ENCODE results near the gene TANGO6.
"Not testable (repeated sequence)": the region's sequence is repeated elsewhere in the genome, so short reads cannot be mapped to it uniquely, and the experiment has no call there.

Gene TANGO6

GRCh38 chr16:69116256-69116875 is 273.0 kb downstream of the TANGO6 start:
- DNase-seq (ENCODE audit: insufficient read length): no peak
- FAIRE-seq: no peak
- TF ChIP-seq TAF1 (IDR thresholded peaks at IDR 0.05; ENCODE audit: borderline replicate concordance, low read depth, low read length) (no peak), POLR2AphosphoS5 (IDR thresholded peaks at IDR 0.05; ENCODE audit: low read depth, low read length) (no peak), POLR2A (IDR thresholded peaks at IDR 0.05; ENCODE audit: low read depth, low read length) (no peak)

- DNase-seq (ENCODE audit: insufficient read length): no peak
- no peak for FAIRE-seq
- TF ChIP-seq POLR2A (IDR thresholded peaks at IDR 0.05; ENCODE audit: low read depth, low read length): no peak
Measured at GRCh38 chr16:69116906-69117305, 273.6 kb downstream of the TANGO6 start.

GRCh38 chr16:69118468-69118867 is 275.1 kb downstream of the TANGO6 start:
- TF ChIP-seq TAF1 (IDR thresholded peaks at IDR 0.05; ENCODE audit: borderline replicate concordance, low read depth, low read length): no peak
- no peak for TF ChIP-seq POLR2A (IDR thresholded peaks at IDR 0.05; ENCODE audit: low read depth, low read length)
- TF ChIP-seq POLR2AphosphoS5 (IDR thresholded peaks at IDR 0.05; ENCODE audit: low read depth, low read length): no peak
- DNase-seq (ENCODE audit: insufficient read length) (no peak), FAIRE-seq (no peak)

DNA sequence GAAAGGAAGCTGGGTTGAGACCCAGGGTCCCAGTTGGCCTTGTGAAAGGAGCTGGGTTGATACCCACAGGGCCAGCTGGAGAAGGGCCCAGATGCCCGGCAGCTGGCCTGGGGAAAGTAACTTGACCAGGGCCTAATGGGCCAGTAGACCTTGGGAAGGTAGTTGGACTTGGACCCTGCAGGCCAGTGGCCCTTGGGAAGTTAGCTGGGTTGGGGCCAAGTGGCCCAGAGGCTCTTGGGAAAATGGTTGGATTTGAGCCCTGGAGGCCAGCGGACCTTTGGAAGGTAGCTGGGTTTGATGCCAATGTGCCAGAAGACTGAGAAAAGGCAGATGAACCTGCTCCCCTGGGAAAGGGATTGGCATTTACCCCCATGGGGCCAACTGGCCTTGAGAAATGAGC is 275.7 kb downstream of the TANGO6 start:
- DNase-seq (ENCODE audit: insufficient read length) (no peak), FAIRE-seq (no peak)
- TF ChIP-seq TAF1 (IDR thresholded peaks at IDR 0.05; ENCODE audit: borderline replicate concordance, low read depth, low read length) (no peak), POLR2A (IDR thresholded peaks at IDR 0.05; ENCODE audit: low read depth, low read length) (no peak), POLR2AphosphoS5 (IDR thresholded peaks at IDR 0.05; ENCODE audit: low read depth, low read length) (no peak)

GRCh38 chr16:69119536-69119935 is 276.2 kb downstream of the TANGO6 start:
- FAIRE-seq: no peak
- DNase-seq (ENCODE audit: insufficient read length): no peak
- TF ChIP-seq POLR2A (IDR thresholded peaks at IDR 0.05; ENCODE audit: low read depth, low read length) (no peak), POLR2AphosphoS5 (IDR thresholded peaks at IDR 0.05; ENCODE audit: low read depth, low read length) (no peak), TAF1 (IDR thresholded peaks at IDR 0.05; ENCODE audit: borderline replicate concordance, low read depth, low read length) (no peak)

GRCh38 chr16:69120096-69120664 is 276.8 kb downstream of the TANGO6 start:
- FAIRE-seq (no peak), DNase-seq (ENCODE audit: insufficient read length) (no peak)
- TF ChIP-seq TAF1 (IDR thresholded peaks at IDR 0.05; ENCODE audit: borderline replicate concordance, low read depth, low read length) (no peak), POLR2A (IDR thresholded peaks at IDR 0.05; ENCODE audit: low read depth, low read length) (no peak), POLR2AphosphoS5 (IDR thresholded peaks at IDR 0.05; ENCODE audit: low read depth, low read length) (no peak)

DNA sequence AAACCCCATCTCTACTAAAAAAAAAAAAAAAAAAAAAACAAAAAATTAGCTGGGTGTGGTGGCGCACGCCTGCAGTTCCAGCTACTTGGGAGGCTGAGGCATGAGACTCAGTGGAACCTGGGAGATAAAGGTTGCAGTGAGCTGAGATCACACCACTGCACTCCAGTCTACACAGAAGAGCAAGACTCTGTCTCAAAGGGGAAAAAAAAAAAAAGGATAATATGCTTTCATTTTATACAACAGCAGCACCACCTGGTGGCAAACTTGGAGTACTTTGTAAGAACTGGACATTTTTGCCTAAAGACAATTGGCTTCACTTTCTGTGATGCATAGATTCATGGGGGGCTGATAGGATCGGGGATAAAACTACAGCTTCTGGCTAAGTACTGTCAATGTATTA is 280.6 kb downstream of the TANGO6 start:
- DNase-seq (ENCODE audit: insufficient read length) (no peak), FAIRE-seq (no peak)
- TF ChIP-seq TAF1 (IDR thresholded peaks at IDR 0.05; ENCODE audit: borderline replicate concordance, low read depth, low read length) (no peak), POLR2AphosphoS5 (IDR thresholded peaks at IDR 0.05; ENCODE audit: low read depth, low read length) (no peak), POLR2A (IDR thresholded peaks at IDR 0.05; ENCODE audit: low read depth, low read length) (no peak)

DNA sequence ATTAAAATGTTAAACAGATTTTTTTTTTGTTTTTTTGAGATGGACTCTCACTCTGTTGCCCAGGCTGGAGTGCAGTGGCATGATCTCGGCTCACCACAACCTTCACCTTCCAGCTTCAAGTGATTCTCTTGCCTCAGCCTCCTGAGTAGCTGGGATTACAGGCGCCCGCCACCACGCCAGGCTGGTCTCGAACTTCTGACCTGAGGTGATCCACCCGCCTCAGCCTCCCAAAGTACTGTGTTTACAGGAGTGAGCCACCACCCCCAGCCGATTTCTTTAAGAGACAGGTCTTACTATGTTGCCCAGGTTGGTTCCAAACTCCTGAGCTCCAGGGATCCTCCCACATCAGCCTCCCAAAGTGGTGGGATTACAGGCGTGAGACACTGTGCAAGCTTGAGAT is 281.1 kb downstream of the TANGO6 start:
- not testable (repeated sequence) for DNase-seq (ENCODE audit: insufficient read length); FAIRE-seq

DNA sequence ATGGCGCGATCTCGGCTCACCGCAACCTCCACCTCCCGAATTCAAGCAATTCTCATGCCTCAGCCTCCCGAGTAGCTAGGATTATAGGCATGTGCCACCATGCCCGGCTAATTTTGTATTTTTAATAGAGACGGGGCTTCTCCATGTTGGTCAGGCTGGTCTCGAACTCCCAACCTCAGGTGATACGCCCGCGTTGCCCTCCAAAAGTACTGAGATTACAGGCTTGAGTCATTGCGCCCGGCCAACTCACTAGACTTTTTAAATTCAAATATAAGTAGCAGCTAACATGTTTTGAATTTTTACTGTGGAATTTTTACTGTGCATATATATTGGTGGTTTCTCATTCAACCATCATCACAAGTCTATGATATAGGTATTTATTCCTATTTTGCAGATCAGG is 281.6 kb downstream of the TANGO6 start:
- not testable (repeated sequence) for FAIRE-seq; DNase-seq (ENCODE audit: insufficient read length)

DNA sequence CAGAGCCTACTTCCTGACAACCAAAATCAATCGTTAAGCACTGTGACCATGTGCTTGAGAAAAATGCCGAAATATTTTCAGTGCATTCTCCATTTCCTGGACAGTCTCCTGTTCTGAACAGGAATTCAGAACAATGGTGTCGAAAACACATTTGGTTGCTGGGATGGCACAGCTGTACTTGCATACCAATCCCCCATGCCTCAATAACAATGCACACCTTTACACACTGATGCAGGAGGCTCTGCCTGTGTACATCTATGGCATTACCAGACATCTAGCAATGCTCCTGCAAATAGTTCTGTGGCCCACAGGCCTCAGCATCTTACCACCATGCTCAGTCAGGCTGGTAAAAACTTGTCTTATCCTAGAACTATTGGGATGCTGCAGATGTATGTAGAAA is 282.9 kb downstream of the TANGO6 start:
- FAIRE-seq (no peak), DNase-seq (ENCODE audit: insufficient read length) (no peak)
- TF ChIP-seq POLR2AphosphoS5 (IDR thresholded peaks at IDR 0.05; ENCODE audit: low read depth, low read length) (no peak), POLR2A (IDR thresholded peaks at IDR 0.05; ENCODE audit: low read depth, low read length) (no peak), TAF1 (IDR thresholded peaks at IDR 0.05; ENCODE audit: borderline replicate concordance, low read depth, low read length) (no peak)

DNA sequence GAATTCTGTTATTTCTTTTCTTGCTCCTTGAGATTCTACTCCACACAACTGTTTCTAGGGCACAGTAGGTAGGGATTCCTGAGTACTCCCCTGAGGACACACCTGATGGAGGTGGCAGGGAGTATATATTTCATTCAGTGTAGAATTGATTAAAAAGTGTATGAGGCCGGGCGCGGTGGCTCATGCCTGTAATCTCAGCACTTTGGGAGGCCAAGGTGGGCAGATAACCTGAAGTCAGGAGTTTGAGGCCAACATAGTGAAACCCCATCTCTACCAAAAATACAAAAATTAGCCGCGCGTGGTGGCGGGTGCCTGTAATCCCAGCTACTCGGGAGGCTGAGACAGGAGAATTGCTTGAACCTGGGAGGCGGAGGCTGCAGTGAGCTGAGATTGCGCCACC is 283.5 kb downstream of the TANGO6 start:
- not testable (repeated sequence) for DNase-seq (ENCODE audit: insufficient read length); FAIRE-seq

- TF ChIP-seq POLR2AphosphoS5 (IDR thresholded peaks at IDR 0.05; ENCODE audit: low read depth, low read length) (no peak), TAF1 (IDR thresholded peaks at IDR 0.05; ENCODE audit: borderline replicate concordance, low read depth, low read length) (no peak), POLR2A (IDR thresholded peaks at IDR 0.05; ENCODE audit: low read depth, low read length) (no peak)
- FAIRE-seq: no peak
- DNase-seq (ENCODE audit: insufficient read length): no peak
Measured at GRCh38 chr16:69127966-69128510, 284.7 kb downstream of the TANGO6 start.

DNA sequence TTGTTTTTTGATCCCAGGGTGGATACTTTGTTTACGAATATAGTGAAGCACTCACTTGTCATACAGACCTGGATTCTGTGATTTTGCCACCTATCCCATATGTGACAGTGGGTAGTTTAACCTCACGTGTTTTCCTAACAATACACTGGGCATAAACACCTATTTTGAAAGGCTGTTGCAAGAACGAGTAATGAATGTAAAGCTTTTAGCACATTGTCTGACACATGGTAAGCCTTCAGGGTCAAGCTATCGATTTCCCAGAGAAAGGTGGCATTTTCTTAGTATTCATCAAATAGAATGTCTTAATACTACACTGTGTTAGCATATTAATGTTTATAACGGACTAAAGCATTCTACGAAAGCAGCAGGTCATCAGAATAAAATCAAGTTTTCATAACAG is 287.1 kb downstream of the TANGO6 start:
- FAIRE-seq (no peak), DNase-seq (ENCODE audit: insufficient read length) (no peak)
- TF ChIP-seq POLR2A (IDR thresholded peaks at IDR 0.05; ENCODE audit: low read depth, low read length) (peak; percentile 39; the same call in 1 of the 2 replicates), POLR2AphosphoS5 (IDR thresholded peaks at IDR 0.05; ENCODE audit: low read depth, low read length) (no peak; the same call in 1 of the 2 replicates)

All from GM12892 (cell line).